ENCODE results near the gene DCBLD2. TPM values are rescaled to one million over a fixed set of nuclear protein-coding genes. Genes with fewer than 3 reads are reported as not detected.

The DCBLD2 gene
- polyA plus RNA-seq, 1 of the 3 experiments (the other 2 are of a cell fraction) = 159 TPM

GRCh38 chr3:98784042-98784441 is 117.5 kb downstream of the DCBLD2 start:
- POLR2A ChIA-PET = no interaction called here
- DNase-seq = no peak
- CTCF ChIA-PET = interaction anchor here (1.1 kb wide), 1 partner anchor 10 kb away, joined by 3 read pairs; no protein-coding TSS in a partner anchor

GRCh38 chr3:98782824-98783500 is 118.5 kb downstream of the DCBLD2 start:
- Histone ChIP-seq H3K27me3 (ENCODE audit: insufficient read depth) (no peaks in the 10 kb centered on the region), H3K4me3 (ENCODE audit: low read depth in 2 of 2, low read length in 1 of 2) (no peak overlapping the region), H3K79me2 (ENCODE audit: insufficient read depth) (no peaks in the 10 kb centered on the region), H3K4me1 (ENCODE audit: control insufficient read depth in 1 of 2, insufficient read depth in 2 of 2, low read depth in 1 of 2, low read length in 1 of 2) (peaks cover 3 to 46% of the 10 kb centered on the region in 2 experiments), H4K20me1 (ENCODE audit: insufficient read depth) (no peaks in the 10 kb centered on the region), H3K9me3 (no peaks in the 10 kb centered on the region), H3K36me3 (replicated peaks in 1 of 2; ENCODE audit: control insufficient read depth in 1 of 2, insufficient read depth in 2 of 2, low read length in 1 of 2) (peaks cover 0 to 54% of the 10 kb centered on the region in 2 experiments), H3K27ac (ENCODE audit: low read depth in 2 of 2, low read length in 1 of 2) (no peak overlapping the region), H3K4me2 (no peak overlapping the region), H3K9me2 (no peaks in the 10 kb centered on the region), H2AFZ (ENCODE audit: low read depth) (no peak overlapping the region), H3K9ac (no peak overlapping the region), H3F3A (replicated peaks; ENCODE audit: insufficient read depth) (peaks cover 53% of the 10 kb centered on the region)
- ChIA-PET POLR2A (no interaction called here), CTCF (no interaction called here)
- 94% methylated on average over 6 of the region's 8 CpGs for WGBS (ENCODE audit: low lambda C conversion rate)
- DNase-seq = no peak
- TF ChIP-seq IRF3 (IDR thresholded peaks at IDR 0.05; ENCODE audit: low read depth, low read length) = no peak
- TF ChIP-seq YY1 (IDR thresholded peaks at IDR 0.05; ENCODE audit: low read depth) = no peak
- no peak for TF ChIP-seq NFIC (IDR thresholded peaks at IDR 0.05; ENCODE audit: borderline replicate concordance)
- no peak for TF ChIP-seq MXI1 (IDR thresholded peaks at IDR 0.05; ENCODE audit: low read depth, low read length)
- TF ChIP-seq SIN3A (IDR thresholded peaks at IDR 0.05; ENCODE audit: borderline replicate concordance, low read depth, low read length) = no peak
- TF ChIP-seq SMC3 (IDR thresholded peaks at IDR 0.05; ENCODE audit: low read depth, low read length) = no peak
- no peak for TF ChIP-seq REST (IDR thresholded peaks at IDR 0.05; ENCODE audit: low read depth, low read length)
- TF ChIP-seq RCOR1 (IDR thresholded peaks at IDR 0.05; ENCODE audit: low read length) = no peak
- no peak for TF ChIP-seq EP300 (IDR thresholded peaks at IDR 0.05; ENCODE audit: borderline replicate concordance in 1 of 2, low read depth in 1 of 2, low read length in 1 of 2)
- TF ChIP-seq TEAD4 (IDR thresholded peaks at IDR 0.05; ENCODE audit: borderline replicate concordance, insufficient read depth) = no peak

More at GRCh38 chr3:98784042-98784441, 117.5 kb downstream of the DCBLD2 start:
- WGBS (ENCODE audit: low lambda C conversion rate) = 94% methylated on average over 5 of the region's 5 CpGs
- H3K79me2 ChIP-seq (ENCODE audit: insufficient read depth) = no peaks in the 10 kb centered on the region
- H3K4me1 ChIP-seq (ENCODE audit: control insufficient read depth in 1 of 2, insufficient read depth in 2 of 2, low read depth in 1 of 2, low read length in 1 of 2) = peaks cover 12 to 35% of the 10 kb centered on the region in 2 experiments
- H3K9me2 ChIP-seq = no peaks in the 10 kb centered on the region
- H3K27me3 ChIP-seq (ENCODE audit: insufficient read depth) = no peaks in the 10 kb centered on the region
- H3K9ac ChIP-seq = no peak overlapping the region
- H3K36me3 ChIP-seq (replicated peaks in 1 of 2; ENCODE audit: control insufficient read depth in 1 of 2, insufficient read depth in 2 of 2, low read length in 1 of 2) = peaks cover 0 to 57% of the 10 kb centered on the region in 2 experiments
- no peak for TF ChIP-seq MAX (IDR thresholded peaks at IDR 0.05; ENCODE audit: low read depth)
- no peak for TF ChIP-seq RFX5 (IDR thresholded peaks at IDR 0.05; ENCODE audit: low read length)
- no peak for TF ChIP-seq REST (IDR thresholded peaks at IDR 0.05; ENCODE audit: low read depth, low read length)
- peaks cover 54% of the 10 kb centered on the region for H3F3A ChIP-seq (replicated peaks; ENCODE audit: insufficient read depth)
- H3K4me3 ChIP-seq (ENCODE audit: low read depth in 2 of 2, low read length in 1 of 2) = no peak overlapping the region
- H3K27ac ChIP-seq (ENCODE audit: low read depth in 2 of 2, low read length in 1 of 2) = peak overlapping the region in 1 of 2 experiments; percentile 73; a peak in 2 of 4 replicates
- no peaks in the 10 kb centered on the region for H4K20me1 ChIP-seq (ENCODE audit: insufficient read depth)
- no peak overlapping the region for H3K4me2 ChIP-seq
- H3K9me3 ChIP-seq = no peaks in the 10 kb centered on the region
- no peak overlapping the region for H2AFZ ChIP-seq (ENCODE audit: low read depth)
